NCI-H2081 treated with DMSO at 0.1 percent for 48 hours (cell line): ENCODE data around the gene SDK2.

Experiments used
- DNase-seq: peaks from one replicate; lab custom pipeline; 2025; lab: John Stamatoyannopoulos, UW

Gene SDK2

GRCh38 chr17:73609758-73610157 is 34.5 kb downstream of the SDK2 start:
- DNase-seq = no peak

- no peak for DNase-seq
Observed at GRCh38 chr17:73609060-73609459, 35.2 kb downstream of the SDK2 start.

- no peak for DNase-seq
Observed at GRCh38 chr17:73605444-73605843, 38.8 kb downstream of the SDK2 start.

GRCh38 chr17:73604476-73604875 is 39.8 kb downstream of the SDK2 start:
- no peak for DNase-seq

- DNase-seq = no peak
Observed at GRCh38 chr17:73603971-73604370, 40.3 kb downstream of the SDK2 start.

- no peak for DNase-seq
Observed at GRCh38 chr17:73600103-73600871, 44.0 kb downstream of the SDK2 start.

GRCh38 chr17:73599599-73599998 is 44.6 kb downstream of the SDK2 start:
- DNase-seq = no peak

GRCh38 chr17:73598212-73598611 is 46.0 kb downstream of the SDK2 start:
- no peak for DNase-seq

GRCh38 chr17:73595931-73596330 is 48.3 kb downstream of the SDK2 start:
- DNase-seq = no peak

- no peak for DNase-seq
Observed at GRCh38 chr17:73595479-73595878, 48.8 kb downstream of the SDK2 start.

GRCh38 chr17:73595068-73595467 is 49.2 kb downstream of the SDK2 start:
- DNase-seq = no peak

- DNase-seq = no peak
Observed at GRCh38 chr17:73594598-73594997, 49.6 kb downstream of the SDK2 start.

- no peak for DNase-seq
Observed at GRCh38 chr17:73594025-73594424, 50.2 kb downstream of the SDK2 start.

- no peak for DNase-seq
Observed at GRCh38 chr17:73593249-73593965, 50.8 kb downstream of the SDK2 start.

GRCh38 chr17:73592501-73592961 is 51.7 kb downstream of the SDK2 start:
- no peak for DNase-seq

GRCh38 chr17:73592079-73592415 is 52.2 kb downstream of the SDK2 start:
- no peak for DNase-seq

- no peak for DNase-seq
Observed at GRCh38 chr17:73591296-73592078, 52.8 kb downstream of the SDK2 start.

- peak; percentile 74 for DNase-seq
Observed at GRCh38 chr17:73589363-73589980, 54.8 kb downstream of the SDK2 start.

- DNase-seq = no peak
Observed at GRCh38 chr17:73588891-73589290, 55.4 kb downstream of the SDK2 start.

- no peak for DNase-seq
Observed at GRCh38 chr17:73588301-73588846, 55.9 kb downstream of the SDK2 start.

GRCh38 chr17:73586921-73587602 is 57.2 kb downstream of the SDK2 start:
- no peak for DNase-seq
